K562 (cell line): ENCODE data around the gene FAM107B. TPM values are rescaled to one million over a fixed set of nuclear protein-coding genes. Genes with fewer than 3 reads are reported as not detected.

Experiments
- ATAC-seq: fragments of 200-7000 bp; cut with Tn5 transposase; 3 replicates; pipeline ENCODE4 v1.9.1; 2020; ENCODE audit warnings: moderate library complexity
- BruUV-seq: library from RNA; stranded (reverse); fragments of 400-500 nt; replicated peaks from 2 replicates; lab custom pipeline; 2021; lab: Mats Ljungman, UMichigan
- CTCF ChIA-PET: fragments of 300-600 bp; formaldehyde crosslinking; extraction: SDS; loops from one replicate; lab custom pipeline; 2021; ENCODE audit warnings: low intra/inter-chr PET ratio; lab: Yijun Ruan, JAX
- POLR2A ChIA-PET: fragments of 300-600, 350-650 bp; sonication (Branson Sonifier 250); formaldehyde crosslinking; extraction: SDS; loops from one replicate; lab custom pipeline; 2021; ENCODE audit warnings: antibody characterized with exemption, inconsistent platforms; lab: Yijun Ruan, JAX
- DNase-seq, 4 experiments: peaks; one replicate each; pipeline versions ENCODE4 v3.0.0 to v3.0.0-alpha.2; 2011 to 2018; ENCODE audit warnings: low spot score in 3 of 4, mixed read lengths in 3 of 4; ENCODE audit errors: extremely low read depth in 1 of 4
- FAIRE-seq: peaks from 2 replicates; lab custom pipeline; 2011; peaks lifted over from hg19 to GRCh38; lab: Jason Lieb, UNC
- H2AFZ ChIP-seq: 2 replicates; pipeline ENCODE4 v1.6.0; 2011; ENCODE audit warnings: low read depth, low read length, control low read depth, inconsistent platforms
- H3K27ac ChIP-seq: fragments of 200-600 bp; 3 replicates; pipeline ENCODE4 v1.8.0; 2011; ENCODE audit warnings: low read depth, mild to moderate bottlenecking, control low read depth, inconsistent platforms, low read length, moderate library complexity, mixed read lengths; ENCODE audit errors: extremely low read depth
- H3K27me3 ChIP-seq, 2 experiments: fragments of 300-600 bp in 1 of 2; 2 replicates in 1 of 2; 3 replicates in 1 of 2; pipeline versions ENCODE4 v1.6.0 to v1.8.0; 2011; ENCODE audit warnings: inconsistent platforms in 2 of 2, low read length in 2 of 2, mild to moderate bottlenecking in 1 of 2, mixed read lengths in 1 of 2, moderate library complexity in 1 of 2; ENCODE audit not compliant: control insufficient read depth in 2 of 2, insufficient read depth in 2 of 2
- H3K36me3 ChIP-seq: fragments of 300-600 bp; 3 replicates; pipeline ENCODE4 v1.8.0; 2011; ENCODE audit warnings: mild to moderate bottlenecking, low read length, inconsistent platforms; ENCODE audit not compliant: control insufficient read depth, insufficient read depth
- H3K4me1 ChIP-seq, 2 experiments: fragments of 200-600 bp in 1 of 2; replicated peaks in 1 of 2; 2 replicates in 1 of 2; 3 replicates in 1 of 2; pipeline versions ENCODE4 v1.5.1 to v1.8.0; 2011; ENCODE audit warnings: inconsistent platforms in 2 of 2, low read length in 2 of 2, mild to moderate bottlenecking in 1 of 2, mixed read lengths in 1 of 2, moderate library complexity in 1 of 2; ENCODE audit not compliant: control insufficient read depth in 2 of 2, insufficient read depth in 2 of 2
- H3K4me2 ChIP-seq: 2 replicates; pipeline ENCODE4 v1.6.1; 2011; ENCODE audit warnings: low read length, control low read depth, inconsistent platforms, mixed read lengths; ENCODE audit not compliant: insufficient read depth
- H3K4me3 ChIP-seq: fragments of 200-600 bp; sonication (generic), shearing (Covaris generic); 2 replicates; pipeline ENCODE4 v1.5.1; 2016; ENCODE audit warnings: control low read depth, inconsistent platforms
- H3K79me2 ChIP-seq: fragments of 200-600 bp; 3 replicates; pipeline ENCODE4 v1.8.0; 2011; ENCODE audit warnings: low read length, inconsistent platforms; ENCODE audit not compliant: control insufficient read depth, insufficient read depth
- H3K9ac ChIP-seq, 2 experiments: 2 replicates each; pipeline versions ENCODE4 v1.6.0 to v1.6.1; 2011; ENCODE audit warnings: low read depth in 2 of 2, low read length in 2 of 2, control low read depth in 1 of 2, inconsistent platforms in 1 of 2, mild to moderate bottlenecking in 1 of 2, mixed read lengths in 1 of 2; ENCODE audit not compliant: insufficient read depth in 1 of 2
- H3K9me1 ChIP-seq: one replicate; pipeline ENCODE4 v1.6.0; 2011; ENCODE audit warnings: inconsistent platforms, mild to moderate bottlenecking, low read length, moderate library complexity; ENCODE audit not compliant: control insufficient read depth, insufficient read depth
- H3K9me3 ChIP-seq: replicated peaks from 2 replicates; pipeline ENCODE4 v1.5.1; 2011; ENCODE audit warnings: low read depth, low read length, inconsistent platforms; ENCODE audit not compliant: control insufficient read depth, insufficient read depth
- H4K20me1 ChIP-seq: replicated peaks from 2 replicates; pipeline ENCODE4 v1.6.1; 2011; ENCODE audit warnings: low read length, inconsistent platforms, mixed read lengths; ENCODE audit not compliant: control insufficient read depth, insufficient read depth
- CEBPG ChIP-seq, 3 experiments: fragments of 200-800 bp in 1 of 3; sonication (Bioruptor generic) in 1 of 3; sonication (generic) in 1 of 3; formaldehyde crosslinking in 1 of 3; IDR thresholded peaks in 2 of 3; conservative IDR thresholded peaks in 1 of 3; 2 replicates each; pipeline versions ENCODE4 v1.6.1 to v1.8.0; 2016 to 2022; ENCODE audit warnings: missing compliant biosample characterization in 2 of 3, missing genetic modification characterization in 2 of 3, mild to moderate bottlenecking in 1 of 3, missing genetic modification reagents in 1 of 3
- CTCFL ChIP-seq: IDR thresholded peaks from 2 replicates; pipeline ENCODE4 v1.6.1; 2011; ENCODE audit warnings: borderline replicate concordance, low read depth, mild to moderate bottlenecking, moderate library complexity, low read length; ENCODE audit not compliant: insufficient read depth, poor library complexity, severe bottlenecking
- EGR1 ChIP-seq: fragments of 450-650 bp; conservative IDR thresholded peaks from 2 replicates; pipeline ENCODE4 v1.6.1; 2017; ENCODE audit warnings: mild to moderate bottlenecking
- FOXA1 ChIP-seq: fragments of 450-650 bp; IDR thresholded peaks from 2 replicates; pipeline ENCODE4 v1.6.1; 2016; ENCODE audit warnings: mild to moderate bottlenecking, borderline replicate concordance
- NCOA1 ChIP-seq: fragments of 450-650 bp; IDR thresholded peaks from 2 replicates; pipeline ENCODE4 v1.6.1; 2016; ENCODE audit warnings: low read depth
- NFIC ChIP-seq: fragments of 450-650 bp; IDR thresholded peaks from 2 replicates; pipeline ENCODE4 v1.6.1; 2017; ENCODE audit warnings: mild to moderate bottlenecking, inconsistent platforms
- NUFIP1 ChIP-seq: fragments of 450-650 bp; IDR thresholded peaks from 2 replicates; pipeline ENCODE4 v1.6.1; 2018; ENCODE audit not compliant: partially characterized antibody
- SAFB ChIP-seq: fragments of 200-400 bp; formaldehyde crosslinking; IDR thresholded peaks from 2 replicates; pipeline ENCODE4 v1.6.1; 2017; ENCODE audit warnings: low read depth, low read length, borderline replicate concordance
- ZNF12 ChIP-seq: sonication (generic); formaldehyde crosslinking; IDR thresholded peaks from 2 replicates; pipeline ENCODE4 v1.4.0; 2020; ENCODE audit warnings: mild to moderate bottlenecking, missing genetic modification reagents
- ZNF398 ChIP-seq: fragments of 250-450 bp; sonication (Bioruptor Pico); IDR thresholded peaks from 2 replicates; pipeline ENCODE4 v1.8.0; 2021; ENCODE audit warnings: moderate library complexity, mild to moderate bottlenecking, inconsistent platforms
- WGBS: fragments of 100-300 bp; shearing (Covaris generic); methylation state at CpG from one replicate; pipeline ENCODE4 v1.1.6; 2016; ENCODE audit warnings: low coverage, mixed read lengths; ENCODE audit not compliant: insufficient coverage; ENCODE audit errors: missing lambda C conversion rate; 5-methylcytosine and 5-hydroxymethylcytosine counted together
- in situ Hi-C: fragments of 300-500 bp; cut with MboI; formaldehyde crosslinking; loops from 4 replicates; pipeline ENCODE4 v1.15.0; 2018; ENCODE audit warnings: inconsistent platforms, mixed read lengths
- intact Hi-C: fragments of 100-400 bp; cut with micrococcal nuclease; formaldehyde crosslinking; loops from 2 replicates; pipeline ENCODE4 v1.14.2; 2022
- polyA plus RNA-seq, 8 experiments: library from polyadenylated mRNA; depleted of rRNA in 4 of 8; stranded (reverse) in 5 of 8; unstranded in 3 of 8; fragments of >200 nt; fragmentation: Nextera tagmentation in 2 of 8; fragmentation: Illumina TruSeq in 1 of 8; extraction: Ambion mirVana in 2 of 8; extraction: Trizol in 1 of 8; gene quantifications; 2 replicates each; pipeline versions ENCODE4 v1.2.1 to v1.2.3, GENCODE V29; 2011 to 2014; ENCODE audit warnings: inconsistent platforms in 1 of 8, missing spikeins in 1 of 8
- total RNA-seq, 7 experiments: library from RNA; depleted of rRNA in 6 of 7; stranded (reverse); fragments of >200 nt in 6 of 7; fragmentation: Illumina TruSeq in 2 of 7; extraction: Trizol in 2 of 7; gene quantifications; 2 replicates each; pipeline versions ENCODE4 v1.2.1 to v1.2.3, GENCODE V29; 2011 to 2021; ENCODE audit warnings: low replicate concordance in 1 of 7
- TF ChIP-seq, protein P1 (sequence below): fragments of 450-650 bp; conservative IDR thresholded peaks from 2 replicates; pipeline ENCODE4 v1.6.1; 2016; ENCODE audit warnings: missing genetic modification characterization, low read depth, mild to moderate bottlenecking, control low read depth, missing compliant biosample characterization
- TF ChIP-seq, protein P2 (sequence below): fragments of 450-650 bp; formaldehyde crosslinking; IDR thresholded peaks from 2 replicates; pipeline ENCODE4 v1.4.0; 2022; ENCODE audit warnings: missing genetic modification characterization

FAM107B gene
- total and polyA plus RNA-seq, 9 of the 15 experiments (the other 6 are each of a cell fraction or from before 2014, with no cell fraction given), result 0.40 to 2.8 (median 1.4) TPM

GRCh38 chr10:14604181-14605142 is 170.2 kb downstream of the FAM107B start:
- ChIA-PET CTCF (no interaction called here), POLR2A (interaction anchor here (0.6 to 0.7 kb wide), 2 partner anchors 242 to 1626 kb away, joined by 3 read pairs; no protein-coding TSS in a partner anchor)
- Histone ChIP-seq H4K20me1 (no peaks in the 10 kb centered on the region), H3K4me2 (peak overlapping the region; percentile 3; the same call in 1 of the 2 replicates), H3K4me3 (peak overlapping the region; percentile 27; the same call in 1 of the 2 replicates), H3K27me3 (peaks cover 16 to 42% of the 10 kb centered on the region in 2 experiments; a peak in 4 of 5 replicates), H3K27ac (no peak overlapping the region), H3K9me1 (no peaks in the 10 kb centered on the region), H3K9me3 (no peaks in the 10 kb centered on the region), H3K79me2 (no peaks in the 10 kb centered on the region), H3K9ac (peak overlapping the region in 1 of 2 experiments; percentile 67; a peak in 1 of 4 replicates), H3K4me1 (peaks cover 0 to 12% of the 10 kb centered on the region in 2 experiments; a peak in 2 of 5 replicates), H2AFZ (no peak overlapping the region), H3K36me3 (no peaks in the 10 kb centered on the region)
- ATAC-seq (peak; percentile 99), DNase-seq (peak; percentile 71 to 91 (median 86)), FAIRE-seq (no peak)
- intact Hi-C loops (no loop called here), in situ Hi-C loops (no loop called here)
- 8% methylated on average over 42 of the region's 94 CpGs for WGBS
- no TSS peak for BruUV-seq
- no peak for TF ChIP-seq ZNF12
- TF ChIP-seq, protein P1, sequence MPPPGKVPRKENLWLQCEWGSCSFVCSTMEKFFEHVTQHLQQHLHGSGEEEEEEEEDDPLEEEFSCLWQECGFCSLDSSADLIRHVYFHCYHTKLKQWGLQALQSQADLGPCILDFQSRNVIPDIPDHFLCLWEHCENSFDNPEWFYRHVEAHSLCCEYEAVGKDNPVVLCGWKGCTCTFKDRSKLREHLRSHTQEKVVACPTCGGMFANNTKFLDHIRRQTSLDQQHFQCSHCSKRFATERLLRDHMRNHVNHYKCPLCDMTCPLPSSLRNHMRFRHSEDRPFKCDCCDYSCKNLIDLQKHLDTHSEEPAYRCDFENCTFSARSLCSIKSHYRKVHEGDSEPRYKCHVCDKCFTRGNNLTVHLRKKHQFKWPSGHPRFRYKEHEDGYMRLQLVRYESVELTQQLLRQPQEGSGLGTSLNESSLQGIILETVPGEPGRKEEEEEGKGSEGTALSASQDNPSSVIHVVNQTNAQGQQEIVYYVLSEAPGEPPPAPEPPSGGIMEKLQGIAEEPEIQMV (tag), result no peak
- TF ChIP-seq FOXA1, result no peak
- TF ChIP-seq NUFIP1, result no peak
- peak; percentile 45; the same call in 1 of the 2 replicates for TF ChIP-seq SAFB
- TF ChIP-seq CEBPG (CRISPR knock-in tag; IDR thresholded peaks at IDR 0.05), result no peak
- TF ChIP-seq CEBPG (tag; conservative IDR thresholded peaks at IDR 0.05 in 1 of 2, IDR thresholded peaks at IDR 0.05 in 1 of 2), result no peak
- TF ChIP-seq NFIC, result 0 out of 2 replicates have a peak, but pooled peaks have one; percentile 11
- TF ChIP-seq, protein P2, sequence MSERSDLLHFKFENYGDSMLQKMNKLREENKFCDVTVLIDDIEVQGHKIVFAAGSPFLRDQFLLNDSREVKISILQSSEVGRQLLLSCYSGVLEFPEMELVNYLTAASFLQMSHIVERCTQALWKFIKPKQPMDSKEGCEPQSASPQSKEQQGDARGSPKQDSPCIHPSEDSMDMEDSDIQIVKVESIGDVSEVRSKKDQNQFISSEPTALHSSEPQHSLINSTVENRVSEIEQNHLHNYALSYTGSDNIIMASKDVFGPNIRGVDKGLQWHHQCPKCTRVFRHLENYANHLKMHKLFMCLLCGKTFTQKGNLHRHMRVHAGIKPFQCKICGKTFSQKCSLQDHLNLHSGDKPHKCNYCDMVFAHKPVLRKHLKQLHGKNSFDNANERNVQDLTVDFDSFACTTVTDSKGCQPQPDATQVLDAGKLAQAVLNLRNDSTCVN (CRISPR knock-in tag), result peak; percentile 88; the same call in 1 of the 2 replicates
- TF ChIP-seq CTCFL, result no peak
- TF ChIP-seq EGR1, result 0 out of 2 replicates have a peak, but pooled peaks have one; percentile 10
- no peak for TF ChIP-seq NCOA1
- no peak for TF ChIP-seq ZNF398
